Subcutaneous abdominal adipose tissue (tissue), 5 donors: ENCODE data around the gene ABCG2.

Source experiments
- H3K27ac ChIP-seq: one replicate; pipeline ENCODE4 v1.7.0; 2013; ENCODE audit warnings: low read depth, mild to moderate bottlenecking, inconsistent platforms, low read length, moderate library complexity
- H3K27me3 ChIP-seq, 5 donors: one replicate each; pipeline ENCODE4 v1.7.0; 2013; ENCODE audit warnings: low read length in 5 of 5, inconsistent platforms in 1 of 5; ENCODE audit not compliant: control insufficient read depth in 5 of 5, insufficient read depth in 4 of 5
- H3K36me3 ChIP-seq, 5 donors: one replicate each; pipeline ENCODE4 v1.7.0; 2013; ENCODE audit warnings: low read length in 5 of 5; ENCODE audit not compliant: control insufficient read depth in 5 of 5, insufficient read depth in 5 of 5
- H3K4me1 ChIP-seq, 5 donors: one replicate each; pipeline ENCODE4 v1.7.0; 2013; ENCODE audit warnings: low read length in 5 of 5, mild to moderate bottlenecking in 3 of 5, moderate library complexity in 1 of 5; ENCODE audit not compliant: control insufficient read depth in 5 of 5, insufficient read depth in 5 of 5
- H3K4me3 ChIP-seq, 5 donors: one replicate each; pipeline ENCODE4 v1.7.0; 2013; ENCODE audit warnings: low read length in 5 of 5, low read depth in 1 of 5
- H3K9ac ChIP-seq, 5 donors: one replicate each; pipeline ENCODE4 v1.7.0; 2013; ENCODE audit warnings: low read length in 5 of 5, mild to moderate bottlenecking in 4 of 5, moderate library complexity in 3 of 5
- H3K9me3 ChIP-seq, 5 donors: one replicate each; pipeline ENCODE4 v1.7.0; 2013; ENCODE audit warnings: low read length in 5 of 5; ENCODE audit not compliant: control insufficient read depth in 5 of 5
- donor health status: healthy.
- donor health status: healthy.
- donor health status: healthy.
- donor health status: healthy.
- donor health status: healthy.

ABCG2 gene

DNA sequence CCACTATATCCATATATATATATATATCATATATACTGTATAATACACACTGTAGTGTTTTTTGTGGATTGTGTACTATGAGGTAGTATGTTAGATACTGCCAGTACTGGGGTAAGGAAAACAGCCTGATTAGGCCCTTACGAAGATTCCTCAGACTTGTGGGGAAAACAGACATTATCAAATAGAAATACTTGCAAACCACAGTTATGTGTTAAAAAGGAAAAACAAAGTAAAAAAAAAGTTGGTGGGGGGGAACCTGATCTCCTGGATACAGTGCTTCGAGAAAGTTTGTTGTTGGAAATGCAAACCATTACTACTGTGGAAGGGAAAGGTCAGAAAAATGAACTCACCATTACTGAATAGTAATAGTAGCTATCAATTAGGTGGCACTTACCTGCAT, 98.0 kb downstream of the ABCG2 start:
- peaks cover 0 to 5% (median 0%) of the 10 kb centered on the region in 5 donors for H3K4me1 ChIP-seq
- H3K9me3 ChIP-seq: no peaks in the 10 kb centered on the region
- H3K27ac ChIP-seq: no peak overlapping the region
- H3K9ac ChIP-seq: peak overlapping the region in 1 of 5 donors; percentile 8
- H3K36me3 ChIP-seq: peaks cover 17 to 47% (median 37%) of the 10 kb centered on the region in 5 donors
- no peak overlapping the region for H3K4me3 ChIP-seq
- no peaks in the 10 kb centered on the region for H3K27me3 ChIP-seq

DNA sequence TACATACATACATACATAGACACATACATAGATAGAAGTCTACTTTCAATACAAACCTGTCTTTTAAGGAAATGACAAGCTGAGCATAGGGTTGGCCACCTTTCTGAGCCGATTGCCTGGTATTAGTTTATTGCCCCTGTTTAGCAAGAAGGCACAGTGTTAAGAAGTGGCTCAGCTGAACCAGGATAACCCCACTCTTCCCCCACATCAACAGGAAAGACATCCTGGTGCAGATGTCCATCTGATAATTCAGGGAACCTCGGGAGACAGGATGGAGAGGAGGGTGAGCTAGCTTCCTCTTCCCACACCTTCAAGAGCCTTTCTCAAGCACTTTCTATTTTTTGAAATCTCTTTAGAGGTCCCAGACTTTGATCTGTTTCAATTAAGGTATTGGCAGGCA, 98.7 kb downstream of the ABCG2 start:
- H3K4me3 ChIP-seq: no peak overlapping the region
- H3K4me1 ChIP-seq: peaks cover 0 to 10% (median 0%) of the 10 kb centered on the region in 5 donors
- no peaks in the 10 kb centered on the region for H3K9me3 ChIP-seq
- H3K27ac ChIP-seq: no peak overlapping the region
- no peaks in the 10 kb centered on the region for H3K27me3 ChIP-seq
- H3K9ac ChIP-seq: no peak overlapping the region
- peaks cover 15 to 41% (median 30%) of the 10 kb centered on the region in 5 donors for H3K36me3 ChIP-seq

DNA sequence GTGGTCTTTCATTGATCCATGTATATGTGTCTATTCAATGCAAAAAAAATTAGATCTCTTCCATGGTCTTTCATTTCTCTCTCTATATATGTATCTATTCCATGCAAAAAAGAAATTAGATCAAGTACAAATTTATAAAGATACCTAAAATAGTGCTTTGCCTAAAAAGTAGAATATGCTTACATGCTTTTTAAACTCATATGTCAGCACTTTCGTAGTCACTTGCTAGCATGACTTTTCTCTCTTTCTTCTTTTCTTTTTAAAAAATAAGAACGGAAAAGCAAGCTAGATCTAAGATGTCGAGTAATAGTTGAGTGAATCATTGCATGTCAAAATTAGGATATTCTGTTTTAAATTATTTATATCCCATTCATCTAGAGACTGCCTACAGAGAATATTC, 100.1 kb downstream of the ABCG2 start:
- H3K4me3 ChIP-seq: no peak overlapping the region
- no peak overlapping the region for H3K9ac ChIP-seq
- no peaks in the 10 kb centered on the region for H3K27me3 ChIP-seq
- no peaks in the 10 kb centered on the region for H3K9me3 ChIP-seq
- peaks cover 12 to 41% (median 23%) of the 10 kb centered on the region in 5 donors for H3K36me3 ChIP-seq
- H3K27ac ChIP-seq: no peak overlapping the region
- H3K4me1 ChIP-seq: peaks cover 0 to 10% (median 2%) of the 10 kb centered on the region in 5 donors

DNA sequence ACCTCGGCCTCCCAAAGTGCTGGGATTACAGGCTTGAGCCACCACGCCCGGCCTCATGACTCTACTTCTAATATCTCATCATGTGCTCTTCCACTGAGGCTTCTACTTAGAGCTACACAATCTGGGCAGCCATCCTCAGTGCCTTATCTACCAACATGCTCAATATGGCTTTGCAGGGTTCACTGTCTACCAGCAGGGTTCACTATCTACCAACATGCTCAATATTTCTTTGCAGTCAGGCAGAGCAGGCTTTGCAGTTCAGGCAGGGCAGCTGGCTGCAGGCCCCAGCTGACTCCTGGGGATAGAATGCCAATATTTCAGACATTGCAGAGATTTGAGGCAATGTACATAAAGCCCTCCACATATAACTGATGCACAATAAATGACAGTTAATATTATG, 103.5 kb downstream of the ABCG2 start:
- Histone ChIP-seq H3K27me3 (no peaks in the 10 kb centered on the region), H3K4me3 (no peak overlapping the region), H3K9ac (peak overlapping the region in 1 of 5 donors; percentile 11), H3K9me3 (no peaks in the 10 kb centered on the region), H3K36me3 (peaks cover 24 to 40% (median 34%) of the 10 kb centered on the region in 5 donors), H3K27ac (no peak overlapping the region), H3K4me1 (peaks cover 0 to 5% (median 0%) of the 10 kb centered on the region in 5 donors)

DNA sequence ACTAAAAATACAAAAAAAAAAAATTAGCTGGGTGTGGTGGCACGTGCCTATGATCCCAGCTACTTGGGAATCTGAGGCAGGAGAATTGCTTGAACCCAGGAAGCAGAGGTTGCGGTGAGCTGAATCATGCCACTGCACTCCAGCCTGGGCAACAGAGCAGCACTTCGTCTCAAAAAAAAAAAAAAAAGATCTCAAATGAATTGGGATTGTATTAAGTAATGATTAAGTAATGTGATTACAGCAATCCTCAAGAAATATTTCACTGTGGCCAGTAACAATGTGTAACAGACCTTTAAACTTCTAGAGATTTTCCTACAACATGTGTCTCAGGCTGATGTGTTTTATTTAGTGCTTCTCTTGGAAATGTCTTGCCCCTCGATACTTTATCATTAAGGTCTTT, 104.2 kb downstream of the ABCG2 start:
- no peak overlapping the region for H3K27ac ChIP-seq
- peaks cover 22 to 35% (median 29%) of the 10 kb centered on the region in 5 donors for H3K36me3 ChIP-seq
- H3K4me3 ChIP-seq: no peak overlapping the region
- H3K9me3 ChIP-seq: no peaks in the 10 kb centered on the region
- H3K27me3 ChIP-seq: no peaks in the 10 kb centered on the region
- H3K4me1 ChIP-seq: peaks cover 0 to 8% (median 0%) of the 10 kb centered on the region in 5 donors
- H3K9ac ChIP-seq: no peak overlapping the region

DNA sequence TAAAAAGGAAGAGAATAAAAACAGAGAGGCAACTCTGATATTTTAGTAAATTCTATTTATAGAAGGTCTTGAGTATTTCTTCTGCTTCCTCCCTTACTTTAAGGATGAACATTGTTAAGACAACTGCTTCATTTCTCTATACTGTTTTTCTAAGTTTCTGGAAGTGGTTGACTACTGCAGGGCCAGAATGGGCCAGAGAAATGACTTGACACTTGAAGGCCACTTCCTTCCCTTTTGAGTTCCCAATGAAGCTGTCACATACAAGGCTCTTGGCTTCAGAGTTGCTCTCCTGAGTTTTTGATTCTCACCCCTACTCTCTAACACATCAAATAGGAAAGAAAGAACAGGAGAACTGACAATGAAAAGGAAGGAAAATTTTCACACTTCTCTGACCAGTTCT, 113.4 kb downstream of the ABCG2 start:
- peaks cover 34 to 52% (median 42%) of the 10 kb centered on the region in 5 donors for H3K36me3 ChIP-seq

DNA sequence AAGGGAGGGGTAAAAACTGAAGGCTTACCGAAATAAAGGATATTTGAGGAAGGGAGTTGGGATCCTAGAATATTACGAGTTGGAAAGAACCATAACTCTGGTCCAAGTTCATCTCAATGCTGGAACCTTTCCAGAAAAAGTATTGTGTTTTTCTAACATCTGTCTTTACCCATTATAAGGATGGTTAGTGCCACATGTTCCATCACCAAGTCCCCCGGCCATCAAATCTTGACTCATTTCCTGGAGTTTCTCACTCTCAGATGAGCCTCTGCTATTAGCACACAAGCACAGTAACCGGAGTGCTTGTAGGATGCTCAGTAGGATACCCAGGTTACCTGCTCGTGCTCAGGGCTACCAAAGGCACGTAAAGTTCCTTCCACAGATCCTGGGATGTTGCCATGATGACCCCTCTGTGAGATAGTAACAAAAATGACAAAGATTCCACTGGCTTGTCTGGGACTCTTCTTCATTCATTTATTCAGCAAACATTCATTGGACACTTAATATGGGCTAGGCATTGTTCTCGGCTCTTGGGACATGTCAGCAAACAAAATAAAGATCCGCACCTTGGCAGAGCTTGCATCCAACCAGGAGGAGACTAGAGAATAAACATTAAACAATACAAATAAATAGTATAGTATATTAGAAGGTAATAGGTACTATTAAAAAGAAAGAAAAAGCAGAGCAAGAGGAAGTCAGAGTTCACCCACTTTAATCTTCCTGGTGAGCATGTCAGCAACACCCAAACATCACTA, 114.7 kb downstream of the ABCG2 start:
- no peaks in the 10 kb centered on the region for H3K9me3 ChIP-seq
- peaks cover 0 to 19% (median 13%) of the 10 kb centered on the region in 5 donors for H3K4me1 ChIP-seq
- H3K27ac ChIP-seq: no peak overlapping the region
- no peak overlapping the region for H3K4me3 ChIP-seq
- H3K9ac ChIP-seq: no peak overlapping the region
- H3K36me3 ChIP-seq: peaks cover 37 to 64% (median 48%) of the 10 kb centered on the region in 5 donors
- H3K27me3 ChIP-seq: no peaks in the 10 kb centered on the region

More for the DNA sequence above, 113.4 kb downstream of the ABCG2 start:
- Histone ChIP-seq H3K9ac (no peak overlapping the region), H3K27ac (no peak overlapping the region), H3K27me3 (no peaks in the 10 kb centered on the region), H3K4me3 (no peak overlapping the region), H3K9me3 (no peaks in the 10 kb centered on the region), H3K4me1 (peaks cover 0 to 19% (median 13%) of the 10 kb centered on the region in 5 donors)

DNA sequence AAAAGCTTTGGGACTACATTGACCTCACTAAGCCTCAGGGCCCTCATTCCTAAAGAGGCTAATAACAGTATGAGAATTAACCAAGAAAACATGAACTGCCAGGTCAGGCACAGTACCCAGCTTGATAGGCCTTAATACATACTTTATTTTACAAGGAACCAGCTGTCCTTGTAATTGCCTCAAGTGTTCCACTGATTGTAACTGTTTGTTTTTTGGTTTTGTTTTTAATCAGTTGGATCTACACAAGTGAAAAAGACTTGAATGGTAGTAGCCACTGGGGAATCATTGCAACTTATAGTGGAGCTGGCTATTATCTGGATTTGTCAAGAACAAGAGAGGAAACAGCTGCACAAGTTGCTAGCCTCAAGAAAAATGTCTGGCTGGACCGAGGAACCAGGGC, 115.4 kb downstream of the ABCG2 start:
- peaks cover 38 to 71% (median 55%) of the 10 kb centered on the region in 5 donors for H3K36me3 ChIP-seq
- peaks cover 0 to 19% (median 13%) of the 10 kb centered on the region in 5 donors for H3K4me1 ChIP-seq
- no peak overlapping the region for H3K27ac ChIP-seq
- no peaks in the 10 kb centered on the region for H3K27me3 ChIP-seq
- H3K4me3 ChIP-seq: no peak overlapping the region
- no peaks in the 10 kb centered on the region for H3K9me3 ChIP-seq
- H3K9ac ChIP-seq: peak overlapping the region in 1 of 5 donors; percentile 13

DNA sequence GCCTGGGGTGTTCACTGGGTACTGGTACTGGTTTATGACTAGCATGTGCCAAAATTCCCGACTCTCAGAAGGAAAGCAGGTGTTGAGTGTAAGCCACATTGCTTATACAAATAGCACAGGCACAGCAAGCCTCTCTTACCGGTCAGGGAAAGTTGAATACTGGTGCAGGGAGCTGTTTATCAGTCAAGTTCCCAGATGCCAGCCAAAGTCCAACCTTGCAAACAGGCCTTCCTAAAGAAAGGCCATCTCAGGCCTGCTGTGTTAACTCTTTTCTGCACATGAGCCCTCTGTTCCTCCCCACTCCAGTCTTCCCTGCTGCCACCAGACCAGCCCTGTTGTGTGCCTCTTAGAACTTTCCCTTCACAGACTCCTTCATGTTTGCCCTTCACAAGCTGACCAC, 116.8 kb downstream of the ABCG2 start:
- Histone ChIP-seq H3K4me3 (no peak overlapping the region), H3K36me3 (peaks cover 44 to 71% (median 59%) of the 10 kb centered on the region in 5 donors), H3K4me1 (peaks cover 0 to 19% (median 13%) of the 10 kb centered on the region in 5 donors), H3K9ac (no peak overlapping the region), H3K27me3 (no peaks in the 10 kb centered on the region), H3K27ac (no peak overlapping the region), H3K9me3 (no peaks in the 10 kb centered on the region)

DNA sequence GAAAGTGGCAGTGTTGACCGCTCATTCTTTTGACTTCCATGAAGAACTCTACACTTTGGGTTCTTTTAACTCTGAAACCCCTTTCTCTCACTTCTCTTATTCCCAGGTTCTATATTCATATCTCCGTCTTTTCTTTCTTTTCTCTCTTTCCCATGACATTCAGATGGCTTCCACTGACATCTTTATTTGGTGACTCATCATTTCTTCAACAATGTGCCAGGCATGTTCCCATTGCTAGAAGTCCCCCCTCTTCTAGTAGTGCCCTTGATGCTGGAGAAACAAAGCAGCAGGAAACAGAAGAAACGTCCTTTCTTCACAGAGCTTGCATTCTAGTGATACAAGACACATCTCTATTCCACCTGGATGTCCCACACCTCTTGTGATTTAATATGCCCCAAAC, 117.7 kb downstream of the ABCG2 start:
- peaks cover 46 to 76% (median 66%) of the 10 kb centered on the region in 5 donors for H3K36me3 ChIP-seq

More for the DNA sequence above, 117.7 kb downstream of the ABCG2 start:
- H3K27ac ChIP-seq: no peak overlapping the region
- no peak overlapping the region for H3K9ac ChIP-seq
- H3K9me3 ChIP-seq: no peaks in the 10 kb centered on the region
- no peak overlapping the region for H3K4me3 ChIP-seq
- H3K27me3 ChIP-seq: no peaks in the 10 kb centered on the region
- H3K4me1 ChIP-seq: peaks cover 0 to 13% (median 8%) of the 10 kb centered on the region in 5 donors
